Left cardiac atrium (tissue), 4 donors: ENCODE results near the gene ARF6. TPM values are rescaled to one million over a fixed set of nuclear protein-coding genes. Genes with fewer than 3 reads are reported as not detected.
A peak's percentile ranks its signal among the peaks of the same experiment; 100 is the strongest.

Source experiments
- ATAC-seq, 2 donors: fragments of 200-7000 bp; cut with Tn5 transposase; one replicate each; pipeline ENCODE4 v1.9.1; 2020; ENCODE audit warnings: mild to moderate bottlenecking in 2 of 2, moderate library complexity in 2 of 2
- DNase-seq: peaks from one replicate; pipeline ENCODE4 v3.0.0-alpha.2; 2020
- intact Hi-C, 2 donors: fragments of 100-400 bp; cut with DNase I; formaldehyde crosslinking; loops; one replicate each; pipeline versions ENCODE4 v1.14.1 to v1.15.1; 2022 to 2023
- long read RNA-seq: library from polyadenylated mRNA; unstranded; transcript quantifications from one replicate; pipeline ENCODE4 v2.0.0, GENCODE V29; 2021
- total RNA-seq, 2 donors: library from RNA; stranded (reverse); fragmentation: NEBNext Ultra II Directional; extraction: Animal tissue kit (Norgen Biotek cat#: 25700); gene quantifications; one replicate each; pipeline ENCODE4 v1.2.1, GENCODE V29; 2021
- donor health status: DM: no; HTN: yes; CAD: no.
- donor health status: DM: no; HTN: yes; CAD: no; lungs with severe emphysema.
- donor health status: DM: yes; HTN: yes; CAD: no.
- donor health status: Dilated cardiomyopathy.

The ARF6 gene
- 10 to 100 TPM; 28.6 to 38.0 TPM for total RNA-seq
- long read RNA-seq, partial matches to known transcripts: 0 of 9 reads
- long read RNA-seq, other reads (novel, unspliced or antisense): 9 of 9 reads

- ATAC-seq (peak; percentile 98 to 99), DNase-seq (peak; percentile 100)
- intact Hi-C loops: loop anchor here in 1 of 2 donors (5.0 kb wide), 1 partner anchor 110 kb away; no protein-coding TSS in a partner anchor
These were observed at the start of gene ARF6 for GRCh38 chr14:49892636-49893308. TSS of gene ARF6 (plus strand) at chr14:49893082. CDS start at chr14:49893737, 655 bp downstream.

- ATAC-seq (no peak), DNase-seq (no peak)
- intact Hi-C loops: no loop called here
These were observed 43.6 kb upstream of the ARF6 start for GRCh38 chr14:49849213-49849847.

- ATAC-seq: no peak
- intact Hi-C loops: no loop called here
- no peak for DNase-seq
These were observed 41.1 kb upstream of the ARF6 start for GRCh38 chr14:49851813-49852212.

GRCh38 chr14:49852301-49853157 is 40.4 kb upstream of the ARF6 start, which contains the start of gene NEMF:
TSS of gene NEMF (minus strand) at chr14:49852788. CDS start at chr14:49852753, 35 bp downstream.
- DNase-seq: peak; percentile 89
- intact Hi-C loops: no loop called here
- ATAC-seq: peak; percentile 92

GRCh38 chr14:49853158-49853477 is 39.8 kb upstream of the ARF6 start:
- DNase-seq (no peak), ATAC-seq (peak; percentile 6 to 13)
- intact Hi-C loops: no loop called here

- DNase-seq: peak; percentile 68
- intact Hi-C loops: no loop called here
- ATAC-seq: peak; percentile 76 to 83
These were observed 39.1 kb upstream of the ARF6 start for GRCh38 chr14:49853572-49854375.

- DNase-seq (no peak), ATAC-seq (no peak)
- intact Hi-C loops: no loop called here
These were observed 35.4 kb upstream of the ARF6 start for GRCh38 chr14:49857427-49858003.

- intact Hi-C loops: no loop called here
- no peak for ATAC-seq
These were observed 34.5 kb upstream of the ARF6 start for GRCh38 chr14:49858383-49858782.

GRCh38 chr14:49860988-49861698 is 31.7 kb upstream of the ARF6 start:
- intact Hi-C loops: loop anchor here in 1 of 2 donors (5.0 kb wide), 1 partner anchor 256 kb away; the partner anchor contains the start of gene VCPKMT
- DNase-seq: no peak

More at GRCh38 chr14:49858383-49858782, 34.5 kb upstream of the ARF6 start:
- no peak for DNase-seq

GRCh38 chr14:49861699-49862088 is 31.2 kb upstream of the ARF6 start:
- DNase-seq (peak; percentile 72), ATAC-seq (peak; percentile 45 to 50)
- intact Hi-C loops: loop anchor here in 1 of 2 donors (5.0 kb wide), 1 partner anchor 256 kb away; the partner anchor contains the start of gene VCPKMT

More at GRCh38 chr14:49860988-49861698, 31.7 kb upstream of the ARF6 start:
- no peak for ATAC-seq

GRCh38 chr14:49862089-49862673 is 30.7 kb upstream of the ARF6 start:
- intact Hi-C loops: loop anchor here in 1 of 2 donors (5.0 kb wide), 1 partner anchor 255 kb away; the partner anchor contains the start of gene VCPKMT
- ATAC-seq: peak; percentile 58 to 60
- peak; percentile 88 for DNase-seq

GRCh38 chr14:49863487-49864281 is 29.2 kb upstream of the ARF6 start:
- DNase-seq (no peak), ATAC-seq (no peak)
- intact Hi-C loops: loop anchor here in 1 of 2 donors (5.0 kb wide), 1 partner anchor 254 kb away; the partner anchor contains the start of gene VCPKMT

- intact Hi-C loops: loop anchor here (5.0 kb wide), 2 partner anchors 237 to 242 kb away; no protein-coding TSS in a partner anchor
- DNase-seq (peak; percentile 79), ATAC-seq (no peak)
These were observed 27.4 kb upstream of the ARF6 start for GRCh38 chr14:49865431-49865859.

GRCh38 chr14:49867831-49868719 is 24.8 kb upstream of the ARF6 start:
- ATAC-seq (peak; percentile 97 to 98), DNase-seq (peak; percentile 97)
- intact Hi-C loops: loop anchor here (5.0 kb wide), 2 partner anchors 234 to 239 kb away; no protein-coding TSS in a partner anchor

- intact Hi-C loops: loop anchor here (5.0 kb wide), 2 partner anchors 234 to 239 kb away; no protein-coding TSS in a partner anchor
- no peak for ATAC-seq
These were observed 24.2 kb upstream of the ARF6 start for GRCh38 chr14:49868720-49869114.

More at GRCh38 chr14:49868720-49869114, 24.2 kb upstream of the ARF6 start:
- DNase-seq: no peak
